ENCODE results near the gene DCAKD. TPM values are rescaled to one million over a fixed set of nuclear protein-coding genes. Genes with fewer than 3 reads are reported as not detected.
A peak's percentile ranks its signal among the peaks of the same experiment; 100 is the strongest.

Gene DCAKD
- total RNA-seq, 2 experiments from 2014 or later = 11.6 to 12.2 TPM

GRCh38 chr17:45020354-45021138 is 30.9 kb downstream of the DCAKD start:
- peaks cover 37 to 40% of the 10 kb centered on the region in 2 experiments for H3K27me3 ChIP-seq (ENCODE audit: control insufficient read depth in 1 of 2, insufficient read depth in 2 of 2, low read length in 2 of 2)
- peaks cover 48% of the 10 kb centered on the region for H3K27me3 Mint-ChIP-seq
- H3K4me1 ChIP-seq (ENCODE audit: insufficient read depth, low read length) = peaks cover 36% of the 10 kb centered on the region
- H3K4me1 Mint-ChIP-seq (ENCODE audit: low read depth) = peaks cover 24% of the 10 kb centered on the region
- H3K9me3 Mint-ChIP-seq = no peaks in the 10 kb centered on the region
- H3K4me3 Mint-ChIP-seq = peak overlapping the region; percentile 45
- no peak overlapping the region for H3K4me3 ChIP-seq (ENCODE audit: low read length)
- no peak overlapping the region for H3K27ac ChIP-seq (ENCODE audit: low read depth in 1 of 2, low read length in 2 of 2)
- peaks cover 0 to 7% of the 10 kb centered on the region in 2 experiments for H3K9me3 ChIP-seq (ENCODE audit: control insufficient read depth in 1 of 2, insufficient read depth in 1 of 2, low read length in 2 of 2)
- intact Hi-C loops (cut with DNase I, micrococcal nuclease) = loop anchor here (1.0 to 5.0 kb wide), 3 partner anchors 77 to 245 kb away; no protein-coding TSS in a partner anchor
- no peak overlapping the region for H3K27ac Mint-ChIP-seq
- DNase-seq = no peak
- H3K36me3 Mint-ChIP-seq (ENCODE audit: low read depth) = no peaks in the 10 kb centered on the region
- CTCF ChIA-PET = interaction anchor here (1.3 to 1.8 kb wide), 4 partner anchors 79 to 241 kb away, joined by 3 to 9 read pairs (median 4); no protein-coding TSS in a partner anchor
- no peak for TF ChIP-seq CTCF (IDR thresholded peaks at IDR 0.05)
- POLR2A ChIA-PET = interaction anchor here (1.1 to 1.6 kb wide), 4 partner anchors 41 to 245 kb away, joined by 4 to 5 read pairs (median 4); partner anchors contain the start of gene NMT1
- no peaks in the 10 kb centered on the region for H3K36me3 ChIP-seq (ENCODE audit: insufficient read depth, low read length)
- no peak for ATAC-seq (ENCODE audit: poor library complexity)

DNA sequence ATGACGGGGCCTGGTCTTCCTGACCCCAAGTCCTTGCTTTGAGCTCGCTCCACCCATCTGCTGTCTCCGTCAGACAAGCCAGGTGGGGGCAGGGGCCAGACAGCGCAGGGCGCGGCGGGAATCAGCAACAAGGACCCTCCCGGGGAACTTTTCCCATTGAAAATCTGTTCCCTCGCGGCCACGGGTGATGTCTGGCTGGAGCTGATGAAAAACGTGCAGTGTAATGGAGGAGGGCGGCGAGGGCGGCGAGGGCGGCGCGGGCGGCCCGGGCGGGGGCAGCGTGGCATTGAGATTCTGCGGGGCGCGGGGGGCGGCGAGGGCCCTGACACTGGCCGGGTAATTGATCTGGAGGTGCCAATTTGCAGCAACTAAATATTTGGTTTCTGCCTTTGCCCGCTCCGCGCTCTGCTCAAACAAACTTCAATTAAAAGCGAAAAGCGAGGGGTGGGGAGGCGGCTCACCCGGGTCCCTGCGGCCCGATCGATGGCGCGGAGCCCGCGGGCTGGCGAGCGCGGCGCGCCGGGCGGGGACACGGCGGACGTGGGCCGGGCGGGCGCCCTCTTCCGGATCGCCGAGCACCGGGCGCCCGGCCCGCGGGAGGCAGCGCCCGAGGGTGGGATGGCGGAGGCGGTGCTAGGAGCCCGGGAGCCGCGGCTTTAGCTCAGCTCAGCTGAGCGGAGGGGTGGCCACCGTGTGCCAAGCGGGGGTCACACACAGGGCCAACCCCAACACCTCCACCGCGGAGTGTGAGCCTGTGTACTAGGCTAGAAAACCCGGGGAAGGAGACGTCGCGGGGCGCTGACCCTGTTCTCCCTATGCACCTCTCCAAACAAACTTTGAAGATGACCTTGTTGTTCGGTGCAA is 32.4 kb downstream of the DCAKD start:
- no peaks in the 10 kb centered on the region for H3K36me3 Mint-ChIP-seq (ENCODE audit: low read depth)
- Histone ChIP-seq H3K4me1 (ENCODE audit: insufficient read depth, low read length) (peaks cover 36% of the 10 kb centered on the region), H3K27me3 (ENCODE audit: control insufficient read depth in 1 of 2, insufficient read depth in 2 of 2, low read length in 2 of 2) (peaks cover 37 to 40% of the 10 kb centered on the region in 2 experiments), H3K4me3 (ENCODE audit: low read length) (peak overlapping the region; percentile 29), H3K27ac (ENCODE audit: low read depth in 1 of 2, low read length in 2 of 2) (no peak overlapping the region), H3K36me3 (ENCODE audit: insufficient read depth, low read length) (no peaks in the 10 kb centered on the region), H3K9me3 (ENCODE audit: control insufficient read depth in 1 of 2, insufficient read depth in 1 of 2, low read length in 2 of 2) (peaks cover 0 to 7% of the 10 kb centered on the region in 2 experiments)
- H3K4me3 Mint-ChIP-seq = peak overlapping the region; percentile 81
- no peak overlapping the region for H3K27ac Mint-ChIP-seq
- no peaks in the 10 kb centered on the region for H3K9me3 Mint-ChIP-seq
- ATAC-seq (ENCODE audit: poor library complexity) = peak; percentile 54
- intact Hi-C loops (cut with DNase I, micrococcal nuclease) = loop anchor here in 1 of 2 experiments (5.0 kb wide), 1 partner anchor 52 kb away; the partner anchor contains the start of gene C1QL1
- H3K4me1 Mint-ChIP-seq (ENCODE audit: low read depth) = peaks cover 24% of the 10 kb centered on the region
- peak in 10 of 14 experiments; percentile 7 to 74 (median 30) for DNase-seq
- peaks cover 48% of the 10 kb centered on the region for H3K27me3 Mint-ChIP-seq
- ChIA-PET POLR2A (interaction anchor here (0.5 to 1.3 kb wide), 5 partner anchors 15 to 961 kb away, joined by 3 to 5 read pairs (median 4); partner anchors contain the start of gene NMT1), CTCF (interaction anchor here (0.7 to 1.8 kb wide), 2 partner anchors 72 to 99 kb away, joined by 4 to 9 read pairs; no protein-coding TSS in a partner anchor)
- TF ChIP-seq CTCF (IDR thresholded peaks at IDR 0.05) = no peak

- POLR2A ChIA-PET = no interaction called here
- CTCF ChIA-PET = no interaction called here
- no peaks in the 10 kb centered on the region for H3K36me3 Mint-ChIP-seq (ENCODE audit: low read depth)
- no peak overlapping the region for H3K27ac Mint-ChIP-seq
- H3K9me3 ChIP-seq (ENCODE audit: control insufficient read depth in 1 of 2, insufficient read depth in 1 of 2, low read length in 2 of 2) = peaks cover 0 to 7% of the 10 kb centered on the region in 2 experiments
- TF ChIP-seq CTCF (IDR thresholded peaks at IDR 0.05) = no peak
- H3K27me3 ChIP-seq (ENCODE audit: control insufficient read depth in 1 of 2, insufficient read depth in 2 of 2, low read length in 2 of 2) = peaks cover 37 to 40% of the 10 kb centered on the region in 2 experiments
- no peak overlapping the region for H3K27ac ChIP-seq (ENCODE audit: low read depth in 1 of 2, low read length in 2 of 2)
- no peaks in the 10 kb centered on the region for H3K9me3 Mint-ChIP-seq
- H3K4me1 Mint-ChIP-seq (ENCODE audit: low read depth) = peaks cover 24% of the 10 kb centered on the region
- H3K4me1 ChIP-seq (ENCODE audit: insufficient read depth, low read length) = peaks cover 36% of the 10 kb centered on the region
- DNase-seq (no peak), ATAC-seq (ENCODE audit: poor library complexity) (no peak)
- H3K27me3 Mint-ChIP-seq = peaks cover 48% of the 10 kb centered on the region
- H3K36me3 ChIP-seq (ENCODE audit: insufficient read depth, low read length) = no peaks in the 10 kb centered on the region
- intact Hi-C loops (cut with DNase I, micrococcal nuclease) = loop anchor here in 1 of 2 experiments (5.0 kb wide), 1 partner anchor 51 kb away; the partner anchor contains the start of gene C1QL1
- H3K4me3 Mint-ChIP-seq = peak overlapping the region; percentile 81
- peak overlapping the region; percentile 29 for H3K4me3 ChIP-seq (ENCODE audit: low read length)
These were observed 33.0 kb downstream of the DCAKD start for GRCh38 chr17:45018514-45018847.

Data from CD4-positive, alpha-beta T cell (primary cell).